Measurements from ENCODE around the gene CRAT. TPM values are rescaled to one million over a fixed set of nuclear protein-coding genes. Genes with fewer than 3 reads are reported as not detected.

CRAT gene
- total and polyA plus RNA-seq, 2 of the 4 experiments (the other 2 are of a cell fraction): 18.8 to 41.6 TPM

DNA sequence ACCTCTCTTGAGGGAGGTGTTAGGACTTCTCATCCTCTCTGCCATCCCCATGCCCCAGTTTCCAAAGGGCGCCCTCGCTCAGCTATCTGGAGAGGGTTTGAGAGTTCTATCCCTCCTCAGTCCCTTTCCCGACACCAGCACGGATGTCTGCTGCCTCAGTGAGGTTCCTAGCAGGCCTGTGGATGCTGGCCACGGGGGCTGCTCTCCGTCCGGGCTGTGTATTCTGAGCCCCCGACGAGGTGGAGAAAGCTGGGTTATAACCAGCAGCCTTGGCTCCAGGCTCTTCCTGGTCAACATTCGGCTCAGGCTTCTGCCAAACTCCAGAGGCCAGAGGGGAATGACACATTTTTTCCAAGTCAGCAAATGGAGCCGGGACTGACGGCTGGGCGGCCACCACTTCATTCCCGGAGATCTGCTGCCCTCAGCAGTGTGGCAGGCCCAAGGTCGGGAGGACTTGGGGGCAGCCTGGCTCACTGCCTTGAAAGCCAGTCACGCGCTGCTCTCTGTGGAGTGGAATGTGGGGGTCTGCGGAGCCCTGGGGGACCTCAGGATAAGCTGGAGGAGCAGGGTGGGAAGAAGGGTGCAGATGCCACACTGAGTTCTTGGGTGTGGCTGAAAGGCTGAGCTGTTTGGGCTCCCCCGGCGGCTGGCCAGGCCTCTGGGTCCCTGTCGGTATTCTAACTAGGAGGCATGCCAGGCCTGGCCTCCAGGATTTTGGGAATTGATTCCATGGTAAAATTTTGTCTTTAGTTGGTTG is 28.1 kb upstream of the CRAT start:
- Histone ChIP-seq H2AK9ac (replicated peaks; ENCODE audit: low read depth, low read length, poor library complexity) (peak overlapping the region; percentile 100), H2BK120ac (ENCODE audit: low read depth, low read length) (peak overlapping the region; percentile 100), H4K91ac (ENCODE audit: insufficient read depth, low read depth, low read length) (peak overlapping the region; percentile 94), H3K9me3 (ENCODE audit: control insufficient read depth, insufficient read depth, low read length) (no peaks in the 10 kb centered on the region), H3K36me3 (ENCODE audit: control insufficient read depth, insufficient read depth, low read length) (peaks cover 20% of the 10 kb centered on the region), H4K20me1 (ENCODE audit: insufficient read depth, low read length) (no peaks in the 10 kb centered on the region; the same call in 1 of the 2 replicates), H3K4me2 (ENCODE audit: low read depth, low read length) (no peak overlapping the region), H2AFZ (replicated peaks; ENCODE audit: low read length, poor library complexity) (peak overlapping the region; percentile 88), H3K23ac (ENCODE audit: low read depth, low read length) (peak overlapping the region; percentile 80), H3K56ac (ENCODE audit: extremely low read depth, insufficient read depth, low read length) (peak overlapping the region; percentile 99), H2BK5ac (ENCODE audit: low read depth, low read length, poor library complexity, severe bottlenecking) (peak overlapping the region; percentile 86), H3K4ac (ENCODE audit: low read depth, low read length) (peak overlapping the region; percentile 100), H2BK20ac (ENCODE audit: low read depth, low read length) (peak overlapping the region; percentile 90), H3K4me1 (ENCODE audit: control insufficient read depth, insufficient read depth, low read length) (peaks cover 44% of the 10 kb centered on the region), H3K4me3 (ENCODE audit: insufficient read depth, low read depth, low read length) (no peak overlapping the region), H3K27ac (ENCODE audit: insufficient read depth, low read length) (peak overlapping the region; percentile 83), H3K14ac (replicated peaks; ENCODE audit: low read depth, low read length) (peak overlapping the region; percentile 88), H3K79me1 (ENCODE audit: low read depth in 1 of 2, low read length in 2 of 2) (peaks cover 5 to 31% of the 10 kb centered on the region in 2 experiments; a peak in 3 of 4 replicates), H2AK5ac (ENCODE audit: low read depth, low read length) (peak overlapping the region; percentile 83), H3K9me1 (ENCODE audit: insufficient read depth, low read length) (peaks cover 5% of the 10 kb centered on the region; the same call in 1 of the 2 replicates), H3K18ac (ENCODE audit: low read depth, low read length) (peak overlapping the region; percentile 43; the same call in 1 of the 2 replicates), H3K27me3 (ENCODE audit: control insufficient read depth, insufficient read depth, low read length) (no peaks in the 10 kb centered on the region), H2BK15ac (ENCODE audit: low read depth, low read length) (peak overlapping the region; percentile 55; the same call in 2 of the 3 replicates), H4K5ac (ENCODE audit: low read depth, low read length) (peak overlapping the region; percentile 85), H4K8ac (ENCODE audit: low read depth in 2 of 2, low read length in 2 of 2) (peak overlapping the region; percentile 44 to 89), H3K9ac (ENCODE audit: low read depth, low read length) (peak overlapping the region; percentile 34)
- ATAC-seq (ENCODE audit: low read depth) (peak; percentile 2), DNase-seq (peak; percentile 40)
- 46% methylated on average over 7 of the region's 21 CpGs; no CpG with 5 or more reads in 1 of the 2 experiments for WGBS, 2 experiments (ENCODE audit: extremely low coverage in 2 of 2, insufficient read length in 1 of 2)
- ChIA-PET CTCF (interaction anchor here (0.6 to 3.1 kb wide), 9 partner anchors 29 to 482 kb away, joined by 3 to 21 read pairs (median 4); no protein-coding TSS in a partner anchor), POLR2A (ENCODE audit: unreplicated experiment) (interaction anchor here (1.0 to 2.6 kb wide), 4 partner anchors 36 to 487 kb away, joined by 3 to 17 read pairs (median 4); no protein-coding TSS in a partner anchor)
- in situ Hi-C loops (cut with MboI; ENCODE audit: low sequenced_read_pairs): no loop called here
- no TSS peak for BruUV-seq (replicated peaks)
- dilution Hi-C loops (cut with HindIII; ENCODE audit: low sequenced_read_pairs, unreplicated experiment): no loop called here
- no peak for TF ChIP-seq MXI1 (IDR thresholded peaks at IDR 0.05; ENCODE audit: borderline replicate concordance, low read depth, low read length)
- TF ChIP-seq NFE2L2 (IDR thresholded peaks at IDR 0.05; ENCODE audit: low read depth, low read length): no peak
- TF ChIP-seq, protein P1, sequence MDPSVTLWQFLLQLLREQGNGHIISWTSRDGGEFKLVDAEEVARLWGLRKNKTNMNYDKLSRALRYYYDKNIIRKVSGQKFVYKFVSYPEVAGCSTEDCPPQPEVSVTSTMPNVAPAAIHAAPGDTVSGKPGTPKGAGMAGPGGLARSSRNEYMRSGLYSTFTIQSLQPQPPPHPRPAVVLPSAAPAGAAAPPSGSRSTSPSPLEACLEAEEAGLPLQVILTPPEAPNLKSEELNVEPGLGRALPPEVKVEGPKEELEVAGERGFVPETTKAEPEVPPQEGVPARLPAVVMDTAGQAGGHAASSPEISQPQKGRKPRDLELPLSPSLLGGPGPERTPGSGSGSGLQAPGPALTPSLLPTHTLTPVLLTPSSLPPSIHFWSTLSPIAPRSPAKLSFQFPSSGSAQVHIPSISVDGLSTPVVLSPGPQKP (IDR thresholded peaks at IDR 0.05; ENCODE audit: borderline replicate concordance, low read depth, low read length): no peak
- TF ChIP-seq CHD1 (IDR thresholded peaks at IDR 0.05; ENCODE audit: low read depth, low read length): no peak
- TF ChIP-seq MAZ (IDR thresholded peaks at IDR 0.05; ENCODE audit: borderline replicate concordance, low read depth, low read length): no peak
- TF ChIP-seq CEBPB (IDR thresholded peaks at IDR 0.05; ENCODE audit: low read depth, low read length): no peak
- peak; percentile 67 for TF ChIP-seq MAFK (IDR thresholded peaks at IDR 0.05; ENCODE audit: low read depth, low read length)
- no peak for TF ChIP-seq SMC3 (IDR thresholded peaks at IDR 0.05; ENCODE audit: low read depth, low read length)
- intact Hi-C loops (cut with micrococcal nuclease): loop anchor here (1.0 to 5.0 kb wide), 4 partner anchors 196 to 644 kb away; no protein-coding TSS in a partner anchor

Measured in IMR-90 (cell line).